Measurements from ENCODE around the gene KHDC4.

The KHDC4 gene

GRCh38 chr1:155934097-155934935, at the start of gene KHDC4:
TSS of gene KHDC4 (minus strand) at chr1:155934413. CDS start at chr1:155934373, 40 bp downstream.
- DNase-seq: peak; percentile 99

DNA sequence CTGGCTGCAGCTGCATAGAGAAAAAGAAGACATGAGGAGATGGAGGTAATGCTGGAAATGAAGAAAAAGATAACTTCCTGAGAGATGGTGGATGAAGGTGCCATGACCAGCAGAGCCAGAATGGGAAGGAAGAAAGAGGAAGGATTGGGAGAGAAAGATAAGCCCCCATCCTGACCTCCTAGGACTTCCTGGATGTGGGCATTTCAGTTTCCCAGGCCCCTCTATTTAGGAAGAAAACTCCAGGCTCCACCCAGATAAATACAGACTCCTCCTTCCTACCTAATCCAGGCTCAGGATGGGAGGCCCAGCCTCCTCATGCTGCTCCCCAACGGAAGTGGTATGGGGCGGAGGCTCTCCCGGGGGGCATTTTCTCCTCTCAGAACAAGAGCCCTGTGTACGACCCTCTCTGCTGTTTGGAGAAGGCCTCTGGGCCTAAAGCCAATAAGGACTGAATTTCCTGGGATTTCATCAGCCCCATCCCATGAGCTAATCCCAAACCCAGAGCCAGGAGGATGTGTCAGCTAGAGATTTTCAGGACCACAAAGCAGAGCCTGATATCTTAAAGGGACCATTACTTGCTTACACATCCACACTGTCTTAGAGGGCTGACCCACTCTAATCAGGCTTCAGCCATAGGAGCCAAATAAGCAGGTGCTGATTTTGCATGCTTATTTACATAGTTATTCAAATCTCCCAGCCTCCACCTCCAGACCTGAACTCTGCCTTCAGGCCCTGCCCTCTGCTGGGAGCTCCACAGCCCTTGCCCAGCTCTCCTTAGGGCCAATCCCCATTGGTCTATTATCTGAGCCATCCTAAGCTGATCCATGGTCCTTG, 49.2 kb upstream of the KHDC4 start:
- peak; percentile 100 for DNase-seq

GRCh38 chr1:155982106-155982505, 47.9 kb upstream of the KHDC4 start:
- no peak for DNase-seq

- DNase-seq: peak; percentile 75
These were observed 47.3 kb upstream of the KHDC4 start for GRCh38 chr1:155981266-155982088.

GRCh38 chr1:155979597-155980343, 45.6 kb upstream of the KHDC4 start:
- no peak for DNase-seq

GRCh38 chr1:155978973-155979429, 44.8 kb upstream of the KHDC4 start:
- peak; percentile 57 for DNase-seq

DNA sequence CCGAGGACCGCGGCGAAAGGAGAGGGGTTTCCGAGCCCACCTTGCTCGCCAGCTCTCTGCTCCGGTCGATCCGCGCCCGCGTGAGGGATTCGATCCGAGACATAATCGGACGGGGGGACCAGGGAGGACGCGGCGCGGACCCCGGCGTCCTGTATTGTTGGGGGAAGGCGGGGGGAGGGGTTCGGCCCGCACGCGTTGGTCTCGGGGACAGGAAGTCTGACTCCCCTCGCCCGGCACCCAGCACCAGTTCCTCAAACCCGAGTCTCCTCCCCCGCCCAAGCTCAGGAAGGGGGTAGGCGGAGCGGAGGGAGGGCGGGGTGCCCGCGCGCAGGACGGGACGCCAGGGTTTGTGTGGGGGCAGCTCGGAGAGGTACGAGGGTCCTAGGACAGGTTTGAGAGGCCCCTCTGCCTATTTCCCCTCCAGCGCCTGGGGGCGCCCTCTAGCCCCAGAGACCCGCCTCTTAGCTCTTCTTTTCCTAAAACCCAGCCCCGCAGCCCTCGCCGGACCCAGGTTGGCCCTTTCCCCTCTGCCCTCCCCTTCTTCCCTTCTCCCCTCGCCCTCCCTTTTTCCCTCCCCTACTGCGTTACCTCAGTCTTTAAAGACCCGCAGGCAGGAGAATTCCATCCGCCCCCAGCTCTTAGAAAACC, 44.2 kb upstream of the KHDC4 start, which contains the start of gene ARHGEF2:
TSS of gene ARHGEF2 (minus strand) at position 223 of the 648 bp plus-strand sequence. CDS start at position 103, 120 bp downstream.
- DNase-seq: peak; percentile 86

GRCh38 chr1:155977690-155978324, 43.6 kb upstream of the KHDC4 start:
- DNase-seq: peak; percentile 33

DNA sequence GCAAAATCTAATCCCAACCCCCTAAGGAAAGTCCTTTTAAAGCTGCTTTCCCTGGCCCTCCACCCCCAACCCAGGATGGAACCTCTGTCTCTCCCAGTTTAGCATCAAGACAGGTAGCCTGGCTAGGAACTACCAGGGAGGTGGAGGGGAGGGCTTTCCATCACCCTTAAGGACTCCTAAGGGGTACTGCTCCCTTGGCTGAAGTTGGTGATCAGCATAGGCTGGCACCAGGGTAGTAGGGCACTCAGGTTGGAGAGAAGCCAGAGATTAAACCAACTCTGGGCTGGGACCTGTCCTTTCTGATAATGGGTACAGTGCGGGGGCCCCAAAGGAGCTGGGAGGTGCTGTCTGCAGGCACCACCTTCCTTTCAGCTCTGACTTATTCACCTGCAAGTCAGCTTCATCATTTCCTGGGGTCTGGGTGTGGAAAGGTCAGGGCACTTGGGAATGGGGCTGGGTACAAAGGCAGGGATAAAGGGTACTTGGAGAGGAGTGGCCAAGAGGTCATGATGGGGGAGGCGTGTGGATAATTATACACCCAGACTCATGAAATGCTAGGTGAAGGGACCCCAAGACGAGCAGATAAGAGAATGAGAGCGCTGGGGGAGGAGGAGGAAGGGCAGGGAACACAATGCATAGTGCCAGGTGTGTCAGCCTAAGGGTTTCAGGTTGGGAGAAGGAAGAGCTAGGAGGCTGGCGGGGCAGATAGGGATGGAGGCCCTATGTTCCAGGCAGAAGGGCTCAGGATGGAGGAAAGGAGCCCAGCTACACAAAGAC, 42.9 kb upstream of the KHDC4 start:
- no peak for DNase-seq

DNA sequence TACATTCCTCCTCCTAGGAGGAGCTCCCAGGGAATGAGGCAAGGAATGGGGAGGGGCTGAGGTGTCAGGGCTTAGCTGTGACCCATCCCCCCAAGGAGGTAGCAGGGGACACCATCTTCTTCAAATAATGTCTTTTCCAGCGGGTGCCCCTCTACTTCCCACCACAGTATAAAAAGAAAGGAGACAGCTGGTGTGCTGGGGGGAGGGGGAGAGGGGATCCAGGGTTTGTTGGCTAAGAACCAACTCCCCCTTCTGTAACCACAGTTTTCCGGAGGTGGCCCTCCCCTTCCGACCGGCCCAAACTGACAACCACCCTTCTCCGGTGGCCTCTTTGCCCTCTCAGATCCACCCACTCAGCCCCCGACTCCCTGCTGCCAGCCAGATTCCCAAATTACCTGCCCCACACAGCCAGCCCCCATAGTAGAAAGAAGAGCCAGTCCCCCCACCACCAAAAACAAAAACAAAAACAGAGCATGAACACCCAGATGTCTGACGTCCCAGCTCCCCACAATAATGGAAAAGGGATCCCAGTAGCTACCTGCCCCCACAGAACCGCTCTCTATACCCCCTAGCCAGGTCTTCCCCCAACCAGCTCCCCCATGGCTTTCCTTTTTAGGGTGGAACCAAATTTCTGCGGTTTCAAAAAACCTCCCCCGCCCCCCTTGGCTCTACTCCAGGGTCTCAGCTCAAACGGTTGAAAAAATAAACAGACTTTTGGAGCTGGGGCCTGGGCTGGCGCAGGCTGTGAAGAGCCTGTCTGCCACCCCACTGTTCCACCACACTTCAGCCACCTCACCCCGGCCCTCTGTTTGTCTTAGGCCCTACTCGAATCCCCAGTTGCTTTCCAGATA, 42.1 kb upstream of the KHDC4 start:
- peak; percentile 89 for DNase-seq

GRCh38 chr1:155975375-155976061, 41.3 kb upstream of the KHDC4 start:
- no peak for DNase-seq

GRCh38 chr1:155974208-155975115, 40.2 kb upstream of the KHDC4 start:
- DNase-seq: no peak

DNA sequence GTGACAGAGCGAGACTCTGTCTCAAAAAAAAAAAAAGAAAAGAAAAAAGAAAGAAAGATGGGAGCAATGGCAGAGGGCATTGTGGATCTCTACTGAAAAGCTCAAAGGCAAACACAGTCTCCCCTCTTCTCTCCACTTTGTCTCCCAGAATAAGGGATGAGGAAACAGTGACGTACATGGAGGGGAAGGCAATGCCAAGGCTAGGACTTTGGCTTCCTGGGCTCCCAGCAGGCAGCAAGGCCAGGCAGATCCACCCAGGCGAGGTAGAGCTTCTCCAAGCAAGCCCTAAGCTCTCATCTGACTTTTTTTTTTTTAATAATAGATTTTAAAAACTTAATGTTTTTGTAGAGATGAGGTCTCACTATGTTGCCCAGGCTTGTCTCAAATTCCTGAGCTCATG, 39.5 kb upstream of the KHDC4 start:
- no peak for DNase-seq

DNA sequence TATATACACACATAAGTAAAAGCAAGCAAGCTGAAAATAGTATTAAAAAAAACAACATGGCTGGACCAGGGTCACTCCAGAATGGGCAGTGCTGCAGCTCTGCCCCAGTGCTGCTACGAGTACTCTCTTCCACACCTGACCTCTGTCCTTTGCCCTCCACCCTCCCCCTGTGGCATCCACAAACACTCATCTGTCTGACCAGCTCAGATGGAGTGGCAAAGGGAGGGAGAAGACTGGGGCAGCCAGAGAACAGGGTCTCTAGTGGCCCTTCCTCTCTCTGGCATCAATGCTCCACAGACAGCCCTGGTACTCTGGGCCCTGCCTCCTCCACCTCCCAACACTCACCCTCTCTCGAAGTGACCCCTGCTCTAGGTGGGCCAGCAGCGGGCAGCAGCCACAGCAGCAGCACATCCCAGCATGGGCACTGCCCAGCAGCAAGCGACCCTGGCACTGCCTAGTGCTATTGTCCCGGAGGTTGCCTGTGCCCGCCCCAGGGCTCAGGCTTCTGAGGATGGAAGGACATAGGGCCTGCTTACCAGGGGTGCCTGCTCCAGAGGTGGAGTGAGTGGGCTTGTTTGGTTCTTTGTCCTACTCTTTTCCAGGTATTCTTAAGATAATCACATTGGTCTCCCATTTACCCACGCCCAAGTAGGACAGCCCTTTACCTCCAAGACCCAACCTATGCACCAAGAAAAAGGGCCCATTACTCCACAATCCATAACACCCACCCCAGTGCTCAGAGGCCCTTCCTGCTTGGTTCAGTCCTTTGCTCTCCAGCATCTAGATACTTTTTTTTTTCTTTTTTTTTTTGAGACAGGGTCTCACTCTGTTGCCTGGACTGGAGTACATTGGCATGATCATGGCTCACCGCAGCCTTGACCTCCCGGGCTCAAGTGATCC, 37.9 kb upstream of the KHDC4 start:
- no peak for DNase-seq

DNA sequence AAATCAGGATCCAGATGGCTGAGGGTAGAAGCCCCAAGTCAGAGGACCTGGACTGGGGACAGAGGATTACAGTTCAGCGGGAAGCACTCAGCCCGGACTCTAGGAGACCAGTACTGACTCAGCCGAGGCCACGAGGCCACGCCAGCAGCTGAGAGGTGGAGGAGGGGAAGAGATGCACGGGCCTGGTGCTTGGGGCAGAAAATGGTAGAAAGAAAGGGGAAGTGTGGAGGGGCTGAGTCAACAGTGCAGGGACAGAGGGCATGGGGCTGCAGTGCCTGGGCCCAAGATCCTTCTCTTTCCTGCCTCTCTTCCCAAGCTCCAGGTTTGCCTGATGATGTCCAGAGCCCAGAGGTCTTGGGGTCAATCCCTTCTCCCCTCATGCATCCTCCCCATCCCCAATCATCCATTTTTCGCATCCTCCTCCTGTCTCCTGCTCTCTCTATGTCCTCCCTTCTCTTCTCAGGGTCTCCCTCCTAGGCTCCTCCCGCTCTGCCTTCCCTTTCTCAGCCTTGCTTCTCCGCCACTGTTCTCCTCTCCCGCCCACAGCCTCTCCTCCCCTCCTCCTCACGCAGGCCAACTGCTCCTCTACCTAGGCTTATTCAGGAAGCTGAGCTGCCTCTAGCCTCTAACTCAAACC, 36.4 kb upstream of the KHDC4 start:
- peak; percentile 68 for DNase-seq

- DNase-seq: no peak
These were observed 35.2 kb upstream of the KHDC4 start for GRCh38 chr1:155969377-155969791.

All from fibroblast of skin of right quadriceps (primary cell).